OCI-LY1 (cell line): ENCODE measurements around the gene ZNF474.

Experiments
- EZH2 ChIP-seq: fragments of 200-600 bp; sonication (generic), shearing (Covaris generic); IDR thresholded peaks from 2 replicates; pipeline ENCODE4 v1.8.0; 2017; ENCODE audit warnings: borderline replicate concordance, mixed run types, mild to moderate bottlenecking, antibody characterized with exemption, low read length, moderate library complexity, mixed read lengths
- TF ChIP-seq, protein P1 (sequence below): fragments of 200-600 bp; sonication (generic), shearing (Covaris generic); IDR thresholded peaks from 2 replicates; pipeline ENCODE4 v1.5.1; 2017; ENCODE audit warnings: mild to moderate bottlenecking, antibody characterized with exemption, low read length, moderate library complexity, mixed read lengths

DNA sequence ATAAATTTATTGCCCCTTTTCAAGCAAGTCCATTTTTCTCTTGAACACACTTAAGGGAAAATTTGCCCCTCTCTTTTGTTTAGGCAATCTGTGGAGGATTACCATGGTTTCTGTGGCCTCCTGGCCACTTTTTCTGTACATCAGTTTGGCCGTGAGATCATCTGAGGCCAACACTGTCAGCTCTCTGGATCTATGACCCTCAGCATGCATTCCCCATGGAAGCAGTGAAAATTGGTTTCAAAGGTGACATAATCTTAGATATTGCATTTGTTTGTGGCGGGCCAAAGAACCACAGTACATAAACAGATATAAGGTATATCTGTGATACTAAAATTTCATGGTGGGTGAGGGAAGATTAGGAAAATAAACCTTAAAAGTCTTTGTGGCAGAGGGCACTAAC is 4.6 kb upstream of the ZNF474 start:
- TF ChIP-seq, protein P1, sequence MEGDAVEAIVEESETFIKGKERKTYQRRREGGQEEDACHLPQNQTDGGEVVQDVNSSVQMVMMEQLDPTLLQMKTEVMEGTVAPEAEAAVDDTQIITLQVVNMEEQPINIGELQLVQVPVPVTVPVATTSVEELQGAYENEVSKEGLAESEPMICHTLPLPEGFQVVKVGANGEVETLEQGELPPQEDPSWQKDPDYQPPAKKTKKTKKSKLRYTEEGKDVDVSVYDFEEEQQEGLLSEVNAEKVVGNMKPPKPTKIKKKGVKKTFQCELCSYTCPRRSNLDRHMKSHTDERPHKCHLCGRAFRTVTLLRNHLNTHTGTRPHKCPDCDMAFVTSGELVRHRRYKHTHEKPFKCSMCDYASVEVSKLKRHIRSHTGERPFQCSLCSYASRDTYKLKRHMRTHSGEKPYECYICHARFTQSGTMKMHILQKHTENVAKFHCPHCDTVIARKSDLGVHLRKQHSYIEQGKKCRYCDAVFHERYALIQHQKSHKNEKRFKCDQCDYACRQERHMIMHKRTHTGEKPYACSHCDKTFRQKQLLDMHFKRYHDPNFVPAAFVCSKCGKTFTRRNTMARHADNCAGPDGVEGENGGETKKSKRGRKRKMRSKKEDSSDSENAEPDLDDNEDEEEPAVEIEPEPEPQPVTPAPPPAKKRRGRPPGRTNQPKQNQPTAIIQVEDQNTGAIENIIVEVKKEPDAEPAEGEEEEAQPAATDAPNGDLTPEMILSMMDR, result no peak
- no peak for TF ChIP-seq EZH2
